NCI-H460 (cell line): ENCODE data around the gene WDR86. TPM values are rescaled to one million over a fixed set of nuclear protein-coding genes. Genes with fewer than 3 reads are reported as not detected.

Experiments used
- DNase-seq: peaks from one replicate; pipeline ENCODE4 v3.0.0-alpha.2; 2016; ENCODE audit warnings: low read depth; ENCODE audit errors: extremely low read depth
- total RNA-seq: library from RNA; depleted of rRNA; stranded (reverse); fragments of >200 nt; shearing (Covaris generic); gene quantifications from 2 replicates; pipeline ENCODE4 v1.2.3, GENCODE V29; 2014

WDR86 gene
- total RNA-seq, 1 experiment from 2014 or later = not detected

- no peak for DNase-seq
Observed at GRCh38 chr7:151381348-151382078, 28.3 kb downstream of the WDR86 start.

DNA sequence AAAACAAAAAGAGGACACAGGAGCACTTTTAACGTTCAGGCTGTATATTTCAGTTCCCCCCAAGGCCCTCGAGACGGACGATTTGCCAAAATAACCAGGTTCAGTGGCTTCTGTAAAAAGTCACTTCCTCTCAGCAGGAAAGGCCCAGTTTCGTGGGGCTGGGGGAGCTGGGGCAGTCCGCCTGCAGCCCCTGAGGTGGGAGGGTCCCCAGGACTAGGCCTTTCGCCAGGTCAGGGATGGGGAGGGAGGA is 28.8 kb downstream of the WDR86 start:
- DNase-seq = no peak

GRCh38 chr7:151380199-151381097 is 29.4 kb downstream of the WDR86 start:
- no peak for DNase-seq

- DNase-seq = no peak
Observed at GRCh38 chr7:151379534-151380198, 30.2 kb downstream of the WDR86 start.

- DNase-seq = no peak
Observed at GRCh38 chr7:151379193-151379520, 30.7 kb downstream of the WDR86 start.

GRCh38 chr7:151378496-151379192 is 31.2 kb downstream of the WDR86 start:
- no peak for DNase-seq

- DNase-seq = no peak
Observed at GRCh38 chr7:151378011-151378410, 31.8 kb downstream of the WDR86 start.

- DNase-seq = no peak
Observed at GRCh38 chr7:151377406-151377805, 32.4 kb downstream of the WDR86 start.

DNA sequence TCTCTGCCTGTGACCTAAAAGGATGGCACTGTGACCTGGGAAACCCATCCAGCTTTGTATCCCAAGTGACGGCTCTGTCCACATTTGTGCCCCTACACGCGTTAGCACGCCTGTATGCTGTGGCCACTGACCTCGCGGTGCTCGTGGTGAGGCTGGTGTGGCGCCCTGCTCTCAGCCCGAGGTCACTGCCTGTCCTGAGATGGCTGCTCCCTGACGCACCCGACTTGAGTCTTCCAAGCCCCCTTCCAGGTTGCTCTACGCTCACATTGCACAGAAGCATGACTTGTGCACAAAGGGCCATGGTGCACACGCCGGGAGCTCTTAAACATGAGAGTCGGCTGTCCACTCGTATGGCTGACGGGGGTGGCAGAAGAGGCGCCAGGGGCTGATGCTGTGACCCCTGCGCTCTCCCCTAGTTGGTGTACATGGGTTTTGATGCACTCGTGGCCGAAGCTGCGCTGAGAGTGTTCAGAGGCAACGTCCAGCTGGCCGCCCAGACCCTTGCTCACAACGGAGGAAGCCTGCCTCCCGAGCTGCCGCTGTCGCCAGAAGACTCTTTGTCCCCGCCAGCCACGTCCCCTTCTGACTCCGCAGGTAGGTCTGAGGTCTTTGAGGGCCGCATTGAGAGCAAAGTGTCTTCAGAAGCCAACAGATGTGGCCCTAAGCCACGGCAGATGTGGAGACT is 33.5 kb downstream of the WDR86 start:
- no peak for DNase-seq

GRCh38 chr7:151375530-151376217 is 34.2 kb downstream of the WDR86 start:
- DNase-seq = no peak

GRCh38 chr7:151374726-151375125 is 35.1 kb downstream of the WDR86 start:
- DNase-seq = no peak

GRCh38 chr7:151374139-151374538 is 35.7 kb downstream of the WDR86 start:
- no peak for DNase-seq

DNA sequence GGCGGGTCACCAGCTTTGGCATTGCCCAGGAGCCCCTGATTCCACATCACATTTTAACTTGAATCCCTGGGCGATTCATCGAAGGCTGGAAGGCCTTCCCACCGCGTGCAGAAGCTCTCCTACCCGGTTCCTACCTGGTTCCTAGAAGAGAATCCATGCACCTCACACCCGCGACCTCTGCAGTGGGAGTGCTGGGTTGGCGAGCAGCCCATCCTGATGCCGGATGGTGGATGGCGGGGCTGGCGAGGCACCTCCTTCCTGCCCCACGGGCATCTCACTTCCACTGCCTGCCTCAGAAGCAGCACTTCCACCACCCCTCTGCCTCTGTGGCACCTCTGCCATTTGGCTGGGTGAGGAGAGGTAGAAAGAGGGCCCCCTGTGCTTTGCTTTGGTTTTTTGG is 36.2 kb downstream of the WDR86 start:
- DNase-seq = no peak

GRCh38 chr7:151372612-151373265 is 37.1 kb downstream of the WDR86 start:
- DNase-seq = no peak

DNA sequence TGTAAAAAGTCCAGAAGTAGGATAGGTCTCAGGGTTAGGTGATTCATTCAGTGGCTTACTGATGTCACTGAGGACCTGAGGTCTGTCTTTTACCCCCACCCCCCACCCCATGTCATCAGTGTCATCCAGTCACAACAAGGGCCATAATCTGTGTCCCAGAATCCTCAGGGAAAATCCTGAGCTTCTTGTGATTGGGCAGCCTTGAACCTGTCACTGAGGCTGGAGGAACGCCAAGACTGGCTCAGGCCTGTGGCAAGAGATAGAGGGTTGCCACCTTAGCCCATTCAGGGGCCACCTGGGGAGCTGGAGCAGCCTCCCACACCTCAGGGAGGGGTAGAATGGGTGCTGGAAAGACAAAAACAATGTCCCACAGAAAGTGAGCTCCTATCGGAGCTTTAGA is 38.6 kb downstream of the WDR86 start:
- DNase-seq = no peak

DNA sequence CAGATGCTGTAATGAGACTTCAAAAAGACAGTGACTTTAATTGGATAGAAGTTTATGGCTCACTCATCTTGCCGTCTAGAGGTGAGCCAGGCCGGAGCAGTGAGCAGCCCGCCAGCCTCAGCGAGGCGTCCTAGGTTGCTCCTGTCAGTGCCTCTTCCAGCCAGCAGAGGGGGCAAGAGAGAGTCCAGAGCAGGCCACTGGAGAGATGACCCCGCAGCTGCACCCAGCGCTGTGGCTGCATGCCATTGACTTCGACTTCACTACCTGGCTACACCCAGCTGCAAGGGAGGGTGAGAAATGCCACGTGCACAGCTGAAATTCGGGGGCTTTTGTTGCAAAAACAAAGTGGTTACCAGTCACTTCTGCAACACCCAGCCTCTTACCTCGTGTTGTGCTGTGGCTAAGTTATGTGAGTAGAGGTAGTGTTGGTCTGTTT is 41.7 kb downstream of the WDR86 start:
- peak; percentile 72 for DNase-seq

DNA sequence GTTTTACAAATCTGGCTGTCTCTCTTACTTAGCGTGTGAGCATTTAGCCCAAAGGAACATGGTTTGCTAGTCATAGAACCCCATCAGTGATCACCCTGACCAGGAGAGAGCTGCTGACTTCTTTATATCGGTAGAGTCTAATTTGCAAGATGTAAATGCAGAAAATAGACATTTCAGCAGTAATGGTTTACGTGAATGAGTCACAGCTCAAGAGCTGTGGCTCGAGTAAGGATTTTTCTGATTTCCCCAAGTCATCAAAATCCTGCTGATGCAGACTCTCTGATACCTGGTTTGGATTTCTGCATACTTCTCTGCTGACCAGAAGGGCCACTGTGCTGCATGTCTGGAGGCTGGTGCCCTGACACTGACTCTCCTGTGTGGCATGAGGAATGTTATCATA is 42.6 kb downstream of the WDR86 start:
- no peak for DNase-seq

- no peak for DNase-seq
Observed at GRCh38 chr7:151366880-151367222, 43.0 kb downstream of the WDR86 start.

DNA sequence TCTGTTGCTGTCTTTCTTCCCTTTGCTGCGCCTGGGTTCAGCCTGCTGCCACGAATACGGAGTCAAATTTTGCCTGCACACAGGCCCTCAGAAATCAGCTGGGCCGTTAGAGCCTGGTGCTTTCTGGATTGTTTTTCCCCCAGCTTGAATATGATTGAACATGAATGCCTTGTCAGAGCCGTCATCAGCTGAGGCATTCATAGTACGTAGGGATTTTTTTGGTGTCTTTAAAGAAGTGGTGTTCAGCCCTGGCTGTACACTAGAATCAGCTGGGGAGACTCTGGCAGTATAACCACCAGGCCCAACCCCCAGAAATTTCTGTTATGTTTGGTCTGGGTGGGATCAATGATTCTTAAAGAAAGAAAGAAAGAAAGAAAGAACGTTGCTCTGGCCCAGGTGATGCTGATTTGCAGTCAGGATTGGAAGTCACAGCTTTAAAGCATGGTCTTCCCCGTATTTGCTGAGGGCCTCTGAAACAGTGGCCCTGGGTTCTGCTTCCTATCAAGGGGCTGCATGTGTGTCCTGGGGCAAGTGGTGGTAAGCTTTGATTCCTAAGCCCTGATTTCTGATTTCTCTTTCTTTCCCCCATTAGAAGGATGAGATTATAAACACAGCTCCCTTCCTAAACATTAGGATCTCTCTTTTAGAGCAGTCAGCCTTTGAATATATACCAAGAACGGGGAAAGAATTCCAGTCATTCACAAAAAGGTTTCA is 43.5 kb downstream of the WDR86 start:
- no peak for DNase-seq
